Smooth muscle cell (in vitro differentiated cells): Measurements from ENCODE around the gene CACHD1. TPM values are rescaled to one million over a fixed set of nuclear protein-coding genes. Genes with fewer than 3 reads are reported as not detected.

Experiments
- DNase-seq: peaks from one replicate; lab custom pipeline; 2025; ENCODE audit not compliant: unreplicated experiment; lab: John Stamatoyannopoulos, UW
- H2AFZ ChIP-seq: fragments of 200-600 bp; sonication (generic); 2 replicates; pipeline ENCODE4 v1.6.0; 2016; ENCODE audit warnings: antibody characterized with exemption, low read depth, mild to moderate bottlenecking
- H3F3A ChIP-seq: fragments of 200-600 bp; sonication (generic); 2 replicates; pipeline ENCODE4 v1.6.0; 2017; ENCODE audit warnings: antibody characterized with exemption, low read depth
- H3K27ac ChIP-seq: fragments of 200-600 bp; sonication (generic); 2 replicates; pipeline ENCODE4 v1.5.1; 2016; ENCODE audit warnings: low read depth, mild to moderate bottlenecking
- H3K27me3 ChIP-seq: fragments of 200-600 bp; sonication (generic); 2 replicates; pipeline ENCODE4 v1.6.1; 2016; ENCODE audit warnings: low read depth, mild to moderate bottlenecking
- H3K36me3 ChIP-seq: fragments of 200-600 bp; sonication (generic); 2 replicates; pipeline ENCODE4 v1.5.1; 2016; ENCODE audit warnings: low read depth
- H3K4me1 ChIP-seq: fragments of 200-600 bp; sonication (generic); 2 replicates; pipeline ENCODE4 v1.5.1; 2016; ENCODE audit warnings: low read depth
- H3K4me2 ChIP-seq: fragments of 200-600 bp; sonication (generic); 2 replicates; pipeline ENCODE4 v1.6.0; 2016; ENCODE audit warnings: mild to moderate bottlenecking
- H3K4me3 ChIP-seq: fragments of 200-600 bp; sonication (generic); 2 replicates; pipeline ENCODE4 v1.5.1; 2016; ENCODE audit warnings: mild to moderate bottlenecking
- H3K79me2 ChIP-seq: fragments of 200-600 bp; sonication (generic); 2 replicates; pipeline ENCODE4 v1.6.0; 2016; ENCODE audit warnings: low read depth, mild to moderate bottlenecking
- H3K9ac ChIP-seq: fragments of 200-600 bp; sonication (generic); 2 replicates; pipeline ENCODE4 v1.6.0; 2016; ENCODE audit warnings: low read depth
- H3K9me3 ChIP-seq: fragments of 200-600 bp; sonication (generic); replicated peaks from 2 replicates; pipeline ENCODE4 v1.5.1; 2016; ENCODE audit warnings: low read depth
- H4K20me1 ChIP-seq: fragments of 200-600 bp; sonication (generic); 2 replicates; pipeline ENCODE4 v1.6.0; 2016; ENCODE audit warnings: low read depth
- CTCF ChIP-seq: fragments of 200-600 bp; sonication (generic); IDR thresholded peaks from 2 replicates; pipeline ENCODE4 v1.5.1; 2017; ENCODE audit warnings: borderline replicate concordance, mild to moderate bottlenecking, antibody characterized with exemption; ENCODE audit not compliant: insufficient read depth, poor library complexity, severe bottlenecking
- WGBS: methylation state at CpG from one replicate; pipeline ENCODE4 v1.1.7; 2016; ENCODE audit warnings: low lambda C conversion rate; 5-methylcytosine and 5-hydroxymethylcytosine counted together
- polyA plus RNA-seq: library from polyadenylated mRNA; unstranded; fragments of >200 nt; fragmentation: Nextera tagmentation; extraction: Ambion mirVana; gene quantifications from 2 replicates; pipeline ENCODE4 v1.2.1, GENCODE V29; 2016
- total RNA-seq: library from RNA; depleted of rRNA; stranded (reverse); fragments of >200 nt; gene quantifications from 2 replicates; pipeline ENCODE4 v1.2.3, GENCODE V29; 2014

Gene CACHD1
- total and polyA plus RNA-seq, 2 experiments from 2014 or later: 12.9 to 20.8 TPM

- H3K27ac ChIP-seq: no peak overlapping the region
- H2AFZ ChIP-seq: no peak overlapping the region
- H3K4me2 ChIP-seq: no peak overlapping the region
- no peak overlapping the region for H3K4me3 ChIP-seq
- H3K79me2 ChIP-seq: no peaks in the 10 kb centered on the region
- no peak overlapping the region for H3K9ac ChIP-seq
- no peaks in the 10 kb centered on the region for H3K36me3 ChIP-seq
- no peaks in the 10 kb centered on the region for H3K4me1 ChIP-seq
- H4K20me1 ChIP-seq: no peaks in the 10 kb centered on the region
- H3K27me3 ChIP-seq: no peaks in the 10 kb centered on the region
- whole genome bisulfite sequencing: 77% methylated on average over 3 of the region's 3 CpGs
- TF ChIP-seq CTCF: no peak
- no peaks in the 10 kb centered on the region for H3F3A ChIP-seq
- no peaks in the 10 kb centered on the region for H3K9me3 ChIP-seq
- no peak for DNase-seq
Observed at GRCh38 chr1:64669098-64669675, 199.3 kb downstream of the CACHD1 start.

DNA sequence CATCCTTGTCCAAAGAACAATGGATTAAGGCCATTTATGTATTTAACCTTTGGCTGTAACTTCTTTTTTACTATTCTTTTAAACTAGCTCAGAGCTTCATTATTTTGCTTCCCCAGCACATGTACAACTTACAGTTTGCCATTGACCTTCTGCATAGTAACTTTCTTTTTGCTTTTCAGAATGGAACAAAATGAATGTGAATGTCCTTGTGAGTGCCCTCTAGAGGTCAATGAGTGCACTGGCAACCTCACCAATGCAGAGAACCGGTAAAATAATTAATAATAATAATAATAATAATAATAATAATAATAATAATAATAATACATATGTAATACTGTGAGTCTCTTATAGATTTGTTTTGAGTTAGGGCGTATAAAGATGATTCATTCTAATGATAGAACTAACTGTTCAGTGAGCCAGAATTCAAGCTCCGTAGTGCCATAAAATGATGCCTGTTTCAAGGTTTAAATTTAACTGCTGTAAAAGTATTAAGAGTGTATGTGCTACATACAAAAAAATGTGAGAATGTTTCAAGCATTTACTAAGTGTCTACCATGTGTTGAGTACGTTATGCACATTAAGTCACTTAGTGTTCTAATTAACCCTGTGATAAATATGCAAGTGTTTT lies 205.9 kb downstream of the CACHD1 start:
- no peaks in the 10 kb centered on the region for H3K4me1 ChIP-seq
- no peak overlapping the region for H3K9ac ChIP-seq
- WGBS: 80% methylated on average over 4 of the region's 4 CpGs
- no peaks in the 10 kb centered on the region for H4K20me1 ChIP-seq
- H3K36me3 ChIP-seq: no peaks in the 10 kb centered on the region
- H3K27ac ChIP-seq: no peak overlapping the region
- H3K4me2 ChIP-seq: no peak overlapping the region
- H3F3A ChIP-seq: peaks cover 7% of the 10 kb centered on the region
- H3K9me3 ChIP-seq: no peaks in the 10 kb centered on the region
- no peak overlapping the region for H3K4me3 ChIP-seq
- DNase-seq: no peak
- TF ChIP-seq CTCF: peak; percentile 70
- no peaks in the 10 kb centered on the region for H3K27me3 ChIP-seq
- H3K79me2 ChIP-seq: no peaks in the 10 kb centered on the region
- no peak overlapping the region for H2AFZ ChIP-seq

DNA sequence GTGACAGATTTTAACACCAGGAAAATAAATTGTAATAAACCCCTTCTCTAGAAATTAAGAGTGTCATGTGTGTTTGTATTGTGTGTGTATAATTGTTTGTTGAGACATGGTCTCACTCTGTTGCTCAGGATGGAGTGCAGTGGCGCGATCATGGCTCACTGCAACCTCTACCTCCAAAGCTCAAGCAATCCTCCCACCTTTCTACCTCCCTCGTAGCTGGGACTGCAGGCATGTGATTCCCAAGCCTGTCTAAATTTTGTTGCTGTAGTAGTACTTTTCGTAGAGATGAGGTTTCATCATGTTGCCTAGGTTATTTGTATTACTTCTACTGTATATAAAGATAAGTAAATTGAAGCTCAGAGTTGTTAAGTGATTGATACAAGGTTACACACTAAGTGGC lies 206.5 kb downstream of the CACHD1 start:
- Histone ChIP-seq H3K4me3 (no peak overlapping the region), H3K27ac (no peak overlapping the region), H3K9me3 (no peaks in the 10 kb centered on the region), H3K4me1 (no peaks in the 10 kb centered on the region), H3K4me2 (no peak overlapping the region), H3K36me3 (no peaks in the 10 kb centered on the region), H3K27me3 (no peaks in the 10 kb centered on the region), H3F3A (peaks cover 7% of the 10 kb centered on the region), H2AFZ (no peak overlapping the region), H3K9ac (no peak overlapping the region), H4K20me1 (no peaks in the 10 kb centered on the region), H3K79me2 (no peaks in the 10 kb centered on the region)
- 96% methylated on average over 4 of the region's 4 CpGs for WGBS
- DNase-seq: no peak
- no peak for TF ChIP-seq CTCF

GRCh38 chr1:64677532-64677931 lies 207.6 kb downstream of the CACHD1 start:
- Histone ChIP-seq H3K4me3 (no peak overlapping the region), H3K9me3 (no peaks in the 10 kb centered on the region), H3K36me3 (no peaks in the 10 kb centered on the region), H3K27ac (no peak overlapping the region), H3K79me2 (no peaks in the 10 kb centered on the region), H3K9ac (no peak overlapping the region), H2AFZ (no peak overlapping the region), H4K20me1 (no peaks in the 10 kb centered on the region), H3K4me2 (no peak overlapping the region), H3K27me3 (no peaks in the 10 kb centered on the region), H3K4me1 (no peaks in the 10 kb centered on the region), H3F3A (peaks cover 7% of the 10 kb centered on the region)
- TF ChIP-seq CTCF: no peak
- DNase-seq: no peak
- WGBS: 96% methylated on average over 1 of the region's 1 CpG
